Kidney (tissue), 14 donors: Measurements from ENCODE around the gene SIX3. TPM values are rescaled to one million over a fixed set of nuclear protein-coding genes. Genes with fewer than 3 reads are reported as not detected.

ENCODE experiments used
- DNase-seq, 5 donors: peaks; one replicate each; pipeline ENCODE4 v3.0.0-alpha.2; 2013 to 2020
- FAIRE-seq: peaks from 2 replicates; lab custom pipeline; 2012; peaks lifted over from hg19 to GRCh38; lab: Jason Lieb, UNC
- H3K27ac ChIP-seq, 2 donors: one replicate each; pipeline ENCODE4 v1.7.0; 2013; ENCODE audit warnings: low read depth in 2 of 2, low read length in 2 of 2, inconsistent platforms in 1 of 2
- H3K27me3 ChIP-seq: one replicate; pipeline ENCODE4 v1.7.1; 2013; ENCODE audit warnings: low read length, inconsistent platforms; ENCODE audit not compliant: control insufficient read depth, insufficient read depth
- H3K36me3 ChIP-seq, 3 donors: one replicate each; pipeline versions ENCODE4 v1.7.0 to v1.7.1; 2013; ENCODE audit warnings: low read length in 3 of 3, control low read depth in 1 of 3, inconsistent platforms in 1 of 3; ENCODE audit not compliant: insufficient read depth in 3 of 3, control insufficient read depth in 2 of 3
- H3K4me1 ChIP-seq, 3 donors: one replicate each; pipeline versions ENCODE4 v1.7.0 to v1.7.1; 2013; ENCODE audit warnings: low read length in 3 of 3, inconsistent platforms in 1 of 3, low read depth in 1 of 3; ENCODE audit not compliant: control insufficient read depth in 2 of 3, insufficient read depth in 2 of 3
- H3K4me3 ChIP-seq, 3 donors: one replicate each; pipeline versions ENCODE4 v1.7.0 to v1.8.1; 2013; ENCODE audit warnings: low read length in 3 of 3, control low read depth in 1 of 3, inconsistent platforms in 1 of 3
- H3K9ac ChIP-seq, 3 donors: one replicate each; pipeline versions ENCODE4 v1.7.0 to v1.7.1; 2013; ENCODE audit warnings: low read length in 3 of 3, control low read depth in 1 of 3, inconsistent platforms in 1 of 3
- H3K9me3 ChIP-seq, 3 donors: one replicate each; pipeline versions ENCODE4 v1.7.0 to v1.7.1; 2013; ENCODE audit warnings: low read length in 3 of 3, control low read depth in 1 of 3, inconsistent platforms in 1 of 3; ENCODE audit not compliant: control insufficient read depth in 2 of 3, insufficient read depth in 1 of 3
- intact Hi-C: fragments of 100-400 bp; cut with DNase I; formaldehyde crosslinking; loops from one replicate; pipeline ENCODE4 v1.11.1; 2022
- polyA plus RNA-seq: library from polyadenylated mRNA; stranded (reverse); fragments of 350-450 nt; fragmentation: Illumina TruSeq; extraction: RNeasy Lipid Tissue Mini Kit (QIAGEN cat#74804); gene quantifications from one replicate; pipeline ENCODE4 v1.2.3, GENCODE V29; 2014; ENCODE audit warnings: low read depth, low replicate concordance; ENCODE audit not compliant: insufficient read depth
- total RNA-seq: library from RNA; stranded (reverse); fragmentation: NEBNext Ultra II Directional; extraction: Animal tissue kit (Norgen Biotek cat#: 25700); gene quantifications from one replicate; pipeline ENCODE4 v1.2.1, GENCODE V29; 2021
- TF ChIP-seq, protein P1 (sequence below): IDR thresholded peaks from 3 replicates; pipeline ENCODE4 v1.5.1; 2012; ENCODE audit warnings: mild to moderate bottlenecking, moderate library complexity, borderline replicate concordance; ENCODE audit not compliant: insufficient read depth; ENCODE audit errors: extremely low read depth
- donor health status: control.
- donor health status: control.
- donor health status: control.
- donor health status: control.
- donor health status: control.
- donor health status: DM: yes; HTN: yes; CAD: no.
- donor health status: Normal renal cell carcinoma (clear cell type).

SIX3 gene
- total and polyA plus RNA-seq, 2 donors from 2014 or later, result 0.16 to 0.19 TPM

DNA sequence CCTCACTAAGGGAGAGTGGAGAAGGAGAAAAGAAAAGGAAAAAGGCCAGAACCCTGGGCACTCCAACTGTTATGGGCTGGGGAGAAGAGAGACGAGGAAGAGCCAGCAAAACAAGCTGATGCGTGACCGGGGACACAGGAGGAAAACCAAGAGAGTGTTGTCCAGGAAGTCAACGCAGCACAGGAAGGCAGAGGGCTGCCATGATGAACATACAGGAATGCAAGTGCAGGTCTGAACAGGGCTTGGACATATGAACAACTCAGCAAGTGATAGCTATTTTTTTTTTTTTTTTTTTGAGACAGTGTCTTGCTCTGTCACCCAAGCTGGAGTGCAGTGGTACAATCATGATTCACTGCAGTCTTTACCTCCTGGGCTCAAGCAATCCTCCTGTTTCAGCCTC, 28.4 kb downstream of the SIX3 start:
- TF ChIP-seq, protein P1, sequence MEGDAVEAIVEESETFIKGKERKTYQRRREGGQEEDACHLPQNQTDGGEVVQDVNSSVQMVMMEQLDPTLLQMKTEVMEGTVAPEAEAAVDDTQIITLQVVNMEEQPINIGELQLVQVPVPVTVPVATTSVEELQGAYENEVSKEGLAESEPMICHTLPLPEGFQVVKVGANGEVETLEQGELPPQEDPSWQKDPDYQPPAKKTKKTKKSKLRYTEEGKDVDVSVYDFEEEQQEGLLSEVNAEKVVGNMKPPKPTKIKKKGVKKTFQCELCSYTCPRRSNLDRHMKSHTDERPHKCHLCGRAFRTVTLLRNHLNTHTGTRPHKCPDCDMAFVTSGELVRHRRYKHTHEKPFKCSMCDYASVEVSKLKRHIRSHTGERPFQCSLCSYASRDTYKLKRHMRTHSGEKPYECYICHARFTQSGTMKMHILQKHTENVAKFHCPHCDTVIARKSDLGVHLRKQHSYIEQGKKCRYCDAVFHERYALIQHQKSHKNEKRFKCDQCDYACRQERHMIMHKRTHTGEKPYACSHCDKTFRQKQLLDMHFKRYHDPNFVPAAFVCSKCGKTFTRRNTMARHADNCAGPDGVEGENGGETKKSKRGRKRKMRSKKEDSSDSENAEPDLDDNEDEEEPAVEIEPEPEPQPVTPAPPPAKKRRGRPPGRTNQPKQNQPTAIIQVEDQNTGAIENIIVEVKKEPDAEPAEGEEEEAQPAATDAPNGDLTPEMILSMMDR, result no peak
- Histone ChIP-seq H3K9ac (no peak overlapping the region), H3K9me3 (no peaks in the 10 kb centered on the region), H3K4me1 (no peaks in the 10 kb centered on the region), H3K36me3 (no peaks in the 10 kb centered on the region), H3K27ac (no peak overlapping the region), H3K4me3 (no peak overlapping the region), H3K27me3 (peaks cover 2% of the 10 kb centered on the region)
- FAIRE-seq (no peak), DNase-seq (no peak)
- intact Hi-C loops, result no loop called here

- no peaks in the 10 kb centered on the region for H3K36me3 ChIP-seq
- no peak overlapping the region for H3K4me3 ChIP-seq
- no peaks in the 10 kb centered on the region for H3K9me3 ChIP-seq
- H3K4me1 ChIP-seq, result no peaks in the 10 kb centered on the region
- DNase-seq (no peak), FAIRE-seq (no peak)
- TF ChIP-seq, protein P1, result no peak
- H3K9ac ChIP-seq, result no peak overlapping the region
- H3K27me3 ChIP-seq, result peaks cover 2% of the 10 kb centered on the region
- intact Hi-C loops, result no loop called here
- no peak overlapping the region for H3K27ac ChIP-seq
Measured at GRCh38 chr2:44970846-44971450, 29.4 kb downstream of the SIX3 start.

GRCh38 chr2:44972771-44973535, 31.5 kb downstream of the SIX3 start:
- H3K4me1 ChIP-seq, result no peaks in the 10 kb centered on the region
- no peak overlapping the region for H3K4me3 ChIP-seq
- intact Hi-C loops, result no loop called here
- H3K9ac ChIP-seq, result no peak overlapping the region
- TF ChIP-seq, protein P1, result no peak
- DNase-seq, result no peak
- no peak overlapping the region for H3K27ac ChIP-seq
- H3K36me3 ChIP-seq, result no peaks in the 10 kb centered on the region
- no peaks in the 10 kb centered on the region for H3K9me3 ChIP-seq
- FAIRE-seq, result no peak
- H3K27me3 ChIP-seq, result peaks cover 2% of the 10 kb centered on the region
